H1 (cell line): ENCODE measurements around the gene STXBP6. TPM values are rescaled to one million over a fixed set of nuclear protein-coding genes. Genes with fewer than 3 reads are reported as not detected.

ENCODE experiments used
- POU5F1 ChIP-seq: IDR thresholded peaks from 2 replicates; pipeline ENCODE4 v1.6.1; 2011; ENCODE audit warnings: low read depth, mild to moderate bottlenecking, low read length, moderate library complexity
- SUZ12 ChIP-seq: fragments of 200-600 bp; sonication (generic); IDR thresholded peaks from 2 replicates; pipeline ENCODE4 v1.6.1; 2012; ENCODE audit warnings: mild to moderate bottlenecking, inconsistent platforms, low read length, moderate library complexity, mixed read lengths
- TCF12 ChIP-seq: IDR thresholded peaks from 2 replicates; pipeline ENCODE4 v1.6.1; 2011; ENCODE audit warnings: low read depth, mild to moderate bottlenecking, low read length
- polyA plus RNA-seq, 7 experiments: library from polyadenylated mRNA; depleted of rRNA in 3 of 7; stranded (reverse) in 5 of 7; unstranded in 2 of 7; fragments of >200 nt in 5 of 7; fragments of 200-250 nt in 2 of 7; gene quantifications; 1 replicate in 5 of 7; 2 replicates in 1 of 7; 4 replicates in 1 of 7; pipeline versions ENCODE4 v1.2.1 to v1.2.3, GENCODE V29; 2011 to 2013; ENCODE audit warnings: missing spikeins in 2 of 7, mixed read lengths in 2 of 7
- total RNA-seq: library from RNA; stranded (reverse); fragmentation: NEBNext Ultra II Directional; extraction: Animal tissue kit (Norgen Biotek cat#: 25700); gene quantifications from 2 replicates; pipeline ENCODE4 v1.2.1, GENCODE V29; 2021

STXBP6 gene
- total and polyA plus RNA-seq, 2 of the 8 experiments (the other 6 are each of a cell fraction or from before 2014, with no cell fraction given): 9.4 to 18.1 TPM

- TF ChIP-seq SUZ12: no peak
- no peak for TF ChIP-seq TCF12
- no peak for TF ChIP-seq POU5F1
These were observed 77.1 kb downstream of the STXBP6 start (continued) for GRCh38 chr14:24972844-24973243.
